ENCODE results near the gene BLTP3A. TPM values are rescaled to one million over a fixed set of nuclear protein-coding genes. Genes with fewer than 3 reads are reported as not detected.

BLTP3A gene
- total and polyA plus RNA-seq, 2 of the 13 experiments (the other 11 are each of a cell fraction or from before 2014, with no cell fraction given), result 22.1 to 24.0 TPM

- peak overlapping the region; percentile 73 for H2AFZ ChIP-seq (ENCODE audit: low read length)
- peak overlapping the region; percentile 52 for H3K9ac ChIP-seq (ENCODE audit: insufficient read depth, low read depth, low read length)
- no peaks in the 10 kb centered on the region for H4K20me1 ChIP-seq (ENCODE audit: insufficient read depth, low read length)
- peak; percentile 68 for FAIRE-seq
- POLR2A ChIA-PET, result interaction anchor here (0.8 to 3.1 kb wide), 7 partner anchors 11 to 88 kb away, joined by 5 to 53 read pairs (median 8); partner anchors contain the start of genes BLTP3A, ILRUN and SNRPC
- H3K27me3 ChIP-seq (ENCODE audit: control insufficient read depth in 1 of 2, insufficient read depth in 2 of 2, low read length in 2 of 2), result no peaks in the 10 kb centered on the region
- intact Hi-C loops (cut with micrococcal nuclease; ENCODE audit: unreplicated experiment), result loop anchor here (2.0 kb wide), 1 partner anchor 25 kb away; no protein-coding TSS in a partner anchor
- in situ Hi-C loops (cut with HindIII; ENCODE audit: extremely low pct_ligation_motif_present, low pct_unique_long_range_greater_than_20kb), result no loop called here
- H3K4me3 ChIP-seq (replicated peaks in 1 of 3; ENCODE audit: insufficient read depth in 1 of 3, low read depth in 2 of 3, low read length in 3 of 3), result peak overlapping the region; percentile 41 to 56 (median 47)
- 4% methylated on average over 10 of the region's 10 CpGs for WGBS (ENCODE audit: low lambda C conversion rate)
- peak overlapping the region; percentile 89 for H3K4me2 ChIP-seq (ENCODE audit: low read depth, low read length)
- BruUV-seq (replicated peaks), result TSS peak; percentile 72
- peak overlapping the region; percentile 57 for H3K27ac ChIP-seq (ENCODE audit: extremely low read length, insufficient read depth, low read length)
- no peaks in the 10 kb centered on the region for H3K79me2 ChIP-seq (ENCODE audit: insufficient read depth, low read length)
- H3K36me3 ChIP-seq (replicated peaks in 1 of 2; ENCODE audit: control insufficient read depth in 1 of 2, insufficient read depth in 2 of 2, low read length in 2 of 2), result no peaks in the 10 kb centered on the region
- H3K9me3 ChIP-seq (ENCODE audit: low read length), result no peaks in the 10 kb centered on the region
- CTCF ChIA-PET (ENCODE audit: low intra/inter-chr PET ratio, low total read pairs), result no interaction called here
- peaks cover 82% of the 10 kb centered on the region for H3K4me1 ChIP-seq (ENCODE audit: insufficient read depth, low read length)
- peak; percentile 72 for DNase-seq (ENCODE audit: low spot score)
- peak; percentile 85 for ATAC-seq
- TF ChIP-seq SOX13 (IDR thresholded peaks at IDR 0.05) (0 out of 2 replicates have a peak, but pooled peaks have one; percentile 22), SOX13 (CRISPR knock-in tag; conservative IDR thresholded peaks at IDR 0.05 in 1 of 2, IDR thresholded peaks at IDR 0.05 in 1 of 2) (peak in 1 of 2 experiments; percentile 79; a peak in 2 of 4 replicates), ZNF543 (CRISPR knock-in tag; IDR thresholded peaks at IDR 0.05) (0 out of 2 replicates have a peak, but pooled peaks have one; percentile 23), ZNF616 (CRISPR knock-in tag; IDR thresholded peaks at IDR 0.05; ENCODE audit: low read depth) (no peak), ZNF770 (CRISPR knock-in tag; IDR thresholded peaks at IDR 0.05) (peak; percentile 97), MXD4 (CRISPR knock-in tag; IDR thresholded peaks at IDR 0.05) (peak; percentile 29; the same call in 1 of the 2 replicates), CHD2 (IDR thresholded peaks at IDR 0.05; ENCODE audit: low read depth, low read length) (peak; percentile 31; the same call in 1 of the 2 replicates), DRAP1 (CRISPR knock-in tag; IDR thresholded peaks at IDR 0.05) (0 out of 2 replicates have a peak, but pooled peaks have one; percentile 14), ZNF768 (CRISPR knock-in tag; IDR thresholded peaks at IDR 0.05) (no peak), ZNF350 (CRISPR knock-in tag; IDR thresholded peaks at IDR 0.05; ENCODE audit: borderline replicate concordance, low read depth) (0 out of 2 replicates have a peak, but pooled peaks have one; percentile 19), YEATS2 (CRISPR knock-in tag; IDR thresholded peaks at IDR 0.05; ENCODE audit: borderline replicate concordance) (0 out of 2 replicates have a peak, but pooled peaks have one; percentile 21), MTF1 (CRISPR knock-in tag; IDR thresholded peaks at IDR 0.05) (no peak), ZNF552 (CRISPR knock-in tag; IDR thresholded peaks at IDR 0.05; ENCODE audit: borderline replicate concordance) (no peak), PRDM10 (CRISPR knock-in tag; IDR thresholded peaks at IDR 0.05; ENCODE audit: low read depth) (peak; percentile 28; the same call in 1 of the 2 replicates), KDM2A (CRISPR knock-in tag; IDR thresholded peaks at IDR 0.05; ENCODE audit: borderline replicate concordance, low read depth) (0 out of 2 replicates have a peak, but pooled peaks have one; percentile 2), ARHGAP35 (CRISPR knock-in tag; IDR thresholded peaks at IDR 0.05; ENCODE audit: borderline replicate concordance) (0 out of 2 replicates have a peak, but pooled peaks have one; percentile 18)
Observed at GRCh38 chr6:34745277-34746103, 46.4 kb upstream of the BLTP3A start.

Measured in HepG2 (cell line).